GM18526 (cell line): ENCODE data around the gene SDCCAG8.

Source experiments
- POLR2A ChIP-seq: IDR thresholded peaks from 3 replicates; pipeline ENCODE4 v1.6.1; 2011; ENCODE audit not compliant: insufficient read length; ENCODE audit errors: extremely low read depth

The SDCCAG8 gene

DNA sequence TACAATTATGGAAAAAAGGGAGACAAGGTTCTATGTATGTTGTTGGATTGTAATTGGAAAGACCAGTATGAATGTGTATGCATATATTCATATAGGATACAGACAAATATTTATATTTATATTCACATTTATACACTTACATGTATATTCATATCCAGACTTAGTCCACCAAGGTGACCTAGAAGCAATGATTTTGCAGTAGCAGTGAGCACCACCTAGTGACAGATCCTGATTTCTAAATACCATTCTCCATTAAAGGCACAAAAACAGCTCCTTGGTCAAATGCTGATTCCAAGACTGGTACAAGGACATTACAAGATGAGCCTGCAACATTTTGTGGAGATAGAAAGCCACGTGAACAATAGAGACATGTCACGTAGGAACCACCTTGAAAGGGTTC, 153.4 kb downstream of the SDCCAG8 start:
- TF ChIP-seq POLR2A = no peak

DNA sequence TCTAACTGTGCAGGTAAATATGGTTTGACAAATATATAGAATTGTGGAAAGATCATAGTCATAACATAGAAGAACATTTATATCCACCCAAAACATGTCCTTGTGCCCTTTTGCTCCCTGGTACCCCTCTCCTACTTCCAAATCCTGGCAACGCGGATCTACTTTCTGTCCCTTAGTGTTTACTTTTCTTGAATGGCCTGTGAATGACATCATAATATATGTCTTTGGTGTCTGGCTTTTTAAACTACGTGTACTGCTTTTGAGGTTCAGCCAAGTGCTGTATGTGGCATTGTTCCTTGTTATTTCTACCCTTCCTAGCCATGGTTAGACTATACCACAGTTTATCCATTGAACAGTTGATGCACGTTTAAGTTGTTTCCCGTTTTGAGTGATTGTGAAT, 155.6 kb downstream of the SDCCAG8 start:
- no peak for TF ChIP-seq POLR2A

DNA sequence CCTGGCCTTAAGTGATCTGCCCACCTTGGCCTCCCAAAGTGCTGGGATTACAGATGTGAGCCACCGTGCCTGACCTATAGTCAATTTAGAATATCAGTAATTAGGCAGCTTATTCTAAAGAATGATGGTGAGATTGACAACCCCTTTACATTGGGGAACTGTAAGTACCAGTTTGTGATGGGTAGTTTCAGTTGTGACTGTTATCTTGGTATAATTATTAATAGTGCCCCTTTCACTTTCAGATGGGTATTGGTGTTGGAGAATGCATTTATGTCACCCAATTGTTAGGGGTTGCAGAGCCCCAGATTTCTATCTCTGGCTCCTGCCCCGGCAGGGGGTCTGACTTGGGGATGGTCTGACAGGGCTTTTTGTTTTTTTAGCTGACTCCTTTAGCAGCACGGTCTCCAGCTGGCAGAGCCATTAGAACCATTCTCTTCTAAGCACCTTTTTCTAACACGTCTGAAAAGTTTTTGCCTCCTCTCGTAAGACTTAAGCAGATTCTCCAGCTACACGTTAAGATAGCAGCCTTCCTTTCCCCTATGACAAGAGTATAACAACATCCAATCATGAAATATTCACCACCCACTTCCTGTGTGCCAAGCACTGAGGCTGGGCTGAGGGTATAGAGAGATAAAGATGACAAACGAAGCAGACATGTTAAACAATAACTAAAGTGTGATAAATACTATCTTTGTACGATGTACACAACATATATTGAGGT, 157.8 kb downstream of the SDCCAG8 start:
- TF ChIP-seq POLR2A = no peak

DNA sequence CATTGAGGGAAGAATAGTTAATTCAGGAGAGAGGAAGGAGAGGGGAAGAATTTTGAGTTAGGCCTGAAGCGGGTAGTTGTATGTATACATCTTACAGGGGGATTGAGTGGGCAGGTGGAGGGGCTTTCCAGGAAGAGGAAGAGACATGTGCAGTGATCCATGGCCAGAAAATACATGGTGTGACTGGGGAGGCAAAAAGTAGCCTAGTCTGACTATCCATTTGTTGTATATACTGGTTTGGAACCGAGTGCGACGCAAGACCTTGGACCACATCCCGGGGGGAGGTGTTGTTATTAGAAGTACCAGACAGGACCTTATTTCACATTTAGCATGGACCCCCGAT, 158.3 kb downstream of the SDCCAG8 start:
- TF ChIP-seq POLR2A = no peak

DNA sequence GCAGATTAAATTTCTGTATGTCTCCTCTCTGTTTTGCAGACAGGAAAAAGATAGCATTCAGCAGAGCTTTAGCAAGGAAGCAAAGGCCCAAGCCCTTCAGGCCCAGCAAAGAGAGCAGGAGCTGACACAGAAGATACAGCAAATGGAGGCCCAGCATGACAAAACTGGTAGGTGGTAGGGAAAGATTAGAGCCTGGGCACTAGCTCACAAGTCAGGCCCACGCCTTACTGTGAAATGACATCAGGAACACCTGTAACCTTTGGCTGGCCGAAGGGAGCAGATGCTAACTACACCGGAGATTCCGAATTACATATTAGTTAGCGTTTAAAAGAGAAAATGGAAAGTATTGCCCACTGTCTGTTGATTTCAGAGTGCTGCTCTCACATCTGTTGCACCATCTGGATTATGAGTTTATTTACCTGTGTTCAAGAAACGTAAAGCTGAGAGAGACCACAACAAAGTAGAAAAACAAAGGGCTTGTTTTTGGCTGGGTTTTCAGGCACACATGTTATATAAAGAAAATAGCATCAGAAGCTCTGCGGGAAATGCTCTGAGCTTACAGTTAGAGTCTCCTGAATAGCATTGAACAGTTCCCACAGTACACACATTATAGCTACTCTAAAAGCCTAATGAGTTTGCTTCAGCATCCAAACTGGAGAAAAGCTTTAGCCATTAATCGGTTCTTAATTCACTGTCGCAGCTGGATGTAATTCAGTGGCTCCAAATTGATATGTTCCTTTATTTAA, 160.0 kb downstream of the SDCCAG8 start:
- no peak for TF ChIP-seq POLR2A

DNA sequence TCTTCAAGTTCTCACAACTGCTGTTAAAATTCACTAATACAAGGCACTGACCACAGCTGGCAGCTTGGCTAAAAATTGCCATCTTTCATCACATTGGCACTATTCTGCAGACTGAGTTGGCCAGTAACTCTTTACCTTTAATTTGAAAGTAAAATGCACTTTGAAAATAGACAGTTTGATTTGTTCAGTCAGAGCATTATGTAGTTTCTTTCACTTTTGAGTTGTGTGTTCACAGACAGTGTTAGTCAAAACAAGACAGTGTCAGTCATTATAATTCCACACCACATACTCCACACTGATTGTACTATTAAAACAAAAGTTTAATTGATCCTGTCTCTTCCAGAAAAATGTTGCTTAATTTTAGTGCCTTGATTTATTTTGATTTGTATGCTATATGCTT, 160.7 kb downstream of the SDCCAG8 start:
- TF ChIP-seq POLR2A = no peak

DNA sequence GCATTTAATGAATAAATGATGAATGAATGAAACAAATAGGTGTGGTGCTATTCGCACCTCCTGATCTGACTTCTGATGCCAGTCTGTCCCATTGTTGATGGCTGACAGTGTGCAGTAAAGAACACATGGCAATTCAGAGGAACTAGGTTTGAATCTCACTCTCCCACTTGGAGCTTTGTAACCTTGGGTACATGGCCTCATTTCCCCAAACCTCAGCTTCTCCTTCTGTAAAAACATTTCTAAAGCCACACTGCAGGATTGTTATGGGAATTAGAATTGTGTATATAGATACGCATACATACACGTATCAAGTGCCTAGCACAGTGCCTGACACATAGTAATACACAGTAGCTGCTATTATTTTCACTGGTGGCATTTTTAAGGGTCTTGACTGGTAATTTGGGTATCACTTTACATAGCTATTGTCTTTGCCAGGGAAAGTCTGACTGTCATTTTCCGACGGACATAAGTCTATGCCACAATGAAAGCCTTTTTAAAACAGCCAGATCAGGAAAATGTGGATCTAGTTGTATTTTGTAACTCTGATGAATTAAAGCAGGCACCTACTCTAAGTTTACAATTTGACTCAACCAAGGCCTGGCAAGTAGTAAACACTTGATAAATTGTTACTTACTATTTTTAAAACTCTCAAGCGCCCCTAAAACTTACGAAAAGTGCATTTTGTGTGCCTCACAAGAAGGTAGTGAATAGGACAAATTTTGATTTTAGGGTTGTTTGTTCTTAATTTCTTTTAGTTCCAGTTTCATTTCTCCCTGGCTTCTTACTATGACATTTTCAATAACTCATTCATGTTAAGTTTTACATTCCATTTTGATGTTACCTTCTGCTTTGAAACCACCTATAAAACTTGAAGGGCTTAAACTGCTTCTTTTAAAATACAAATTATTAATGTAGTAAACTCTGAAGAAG, 164.4 kb downstream of the SDCCAG8 start:
- no peak for TF ChIP-seq POLR2A

DNA sequence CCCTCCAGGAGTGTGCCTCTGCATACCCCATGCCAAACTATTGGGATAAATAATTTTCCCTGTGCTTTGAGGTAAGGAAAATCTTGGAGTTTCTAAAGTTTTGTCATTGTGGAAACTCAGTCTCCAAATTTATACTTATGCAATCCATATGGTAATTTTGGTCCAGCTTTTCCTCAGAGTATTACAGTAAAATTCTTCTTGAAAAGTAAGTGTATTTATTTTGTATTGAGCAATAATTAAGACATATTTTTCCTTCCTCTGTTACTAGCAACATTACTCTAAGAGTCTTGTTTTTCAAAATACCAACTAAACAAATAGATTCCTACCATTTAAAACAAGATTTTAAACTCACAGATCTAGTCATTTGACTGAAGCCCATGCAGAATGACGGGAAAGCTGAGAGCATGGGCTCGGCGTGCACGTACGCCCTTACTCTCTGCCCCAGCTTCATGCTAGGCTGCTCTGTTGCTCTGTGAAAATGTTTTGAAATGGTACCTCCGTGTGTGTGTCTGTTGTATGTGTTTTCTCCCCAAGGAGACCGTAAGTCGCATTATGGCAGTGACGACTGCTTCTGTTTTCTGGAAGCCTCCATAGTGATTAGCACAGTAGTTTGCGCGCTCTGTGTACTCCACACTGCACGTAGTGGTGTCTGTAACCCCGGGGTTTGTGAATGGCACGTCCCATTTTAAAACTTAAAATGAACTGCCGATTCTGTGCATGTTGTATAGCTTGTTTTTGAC, 165.3 kb downstream of the SDCCAG8 start:
- no peak for TF ChIP-seq POLR2A

DNA sequence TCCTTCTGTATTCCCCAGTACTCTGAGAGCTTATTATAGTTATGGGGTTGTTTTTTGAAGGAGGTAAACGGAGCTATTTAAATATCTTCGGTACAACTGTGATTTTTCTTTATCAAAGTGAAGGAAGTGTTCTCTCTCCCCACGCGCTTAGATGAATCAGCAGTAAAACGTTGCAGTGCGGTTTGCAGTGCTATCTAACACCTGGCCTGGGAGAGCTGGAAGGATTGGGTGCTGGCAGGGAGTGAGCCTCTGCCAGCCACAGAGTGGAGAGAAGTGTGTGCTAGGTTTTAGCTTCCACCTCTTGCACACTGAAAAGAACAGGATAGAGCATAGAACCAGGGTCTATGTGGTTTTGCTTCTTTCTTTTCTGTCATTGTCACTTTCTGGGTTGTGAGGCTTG, 165.9 kb downstream of the SDCCAG8 start:
- no peak for TF ChIP-seq POLR2A

DNA sequence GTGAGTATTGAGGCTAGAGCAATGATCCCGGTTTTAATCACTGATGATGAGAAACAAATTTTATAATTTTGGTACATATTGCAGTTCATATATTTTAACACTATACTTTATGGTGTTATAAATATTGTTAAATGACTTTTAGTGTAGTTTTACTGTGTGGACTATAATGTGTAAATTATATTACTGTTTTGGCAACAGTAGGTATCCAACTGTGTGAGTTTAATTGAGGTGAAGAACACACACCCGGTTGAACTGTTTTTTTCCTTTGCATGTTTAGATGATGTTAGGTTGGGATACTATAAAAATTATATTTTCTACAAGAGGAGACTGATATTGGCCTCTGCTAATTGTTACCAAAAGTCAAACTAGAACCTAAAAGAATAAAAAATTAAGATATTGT, 166.5 kb downstream of the SDCCAG8 start:
- TF ChIP-seq POLR2A = no peak

DNA sequence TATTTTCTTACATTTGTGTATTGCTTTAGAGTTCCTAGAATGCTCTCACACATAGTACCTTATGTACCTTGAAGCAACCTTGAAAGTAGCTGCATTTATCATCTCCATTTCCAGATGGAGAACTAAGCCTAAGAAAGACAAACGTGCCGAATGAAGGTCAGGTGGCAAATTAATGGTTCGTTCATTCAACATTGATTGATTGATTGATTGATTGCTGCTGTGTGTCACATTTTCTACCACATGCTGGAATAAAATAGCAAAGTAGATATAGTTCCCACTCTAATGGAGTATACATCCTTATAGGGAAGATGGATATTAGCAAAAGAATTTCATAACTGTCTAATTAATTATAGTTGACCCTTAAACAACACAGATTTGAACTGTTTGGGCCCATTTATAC, 172.2 kb downstream of the SDCCAG8 start:
- no peak for TF ChIP-seq POLR2A

DNA sequence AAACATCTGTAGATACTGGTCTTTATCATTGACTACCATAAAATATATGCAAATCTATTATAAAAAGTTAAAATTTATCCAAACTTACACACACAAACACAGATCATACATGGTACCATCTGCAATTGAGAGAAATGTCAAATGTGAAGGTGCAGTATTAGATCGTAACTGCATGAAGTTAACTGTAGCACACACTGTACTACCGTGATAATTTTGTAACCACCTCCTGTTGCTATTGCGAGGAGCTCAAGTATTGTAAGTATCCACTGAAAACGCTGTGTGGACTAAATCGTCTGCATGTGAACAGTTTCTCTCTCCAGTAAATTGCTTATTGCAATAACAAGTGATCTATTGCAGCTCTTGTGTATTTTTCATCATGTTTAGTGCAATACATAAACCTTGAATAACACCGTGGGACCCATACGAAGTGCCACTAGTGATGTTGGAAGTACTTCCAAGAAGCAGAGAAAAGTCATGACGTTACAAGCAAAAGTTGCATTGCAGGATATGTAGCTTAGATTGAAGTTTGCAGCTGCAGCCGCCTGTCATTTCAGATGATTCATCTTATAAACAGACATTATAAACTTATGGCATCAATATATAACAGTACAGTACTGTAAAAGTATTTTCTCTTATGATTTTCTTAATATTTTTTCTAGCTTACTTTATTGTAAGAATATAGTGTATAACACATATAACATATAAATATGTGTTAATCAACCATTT, 172.9 kb downstream of the SDCCAG8 start:
- TF ChIP-seq POLR2A = no peak

DNA sequence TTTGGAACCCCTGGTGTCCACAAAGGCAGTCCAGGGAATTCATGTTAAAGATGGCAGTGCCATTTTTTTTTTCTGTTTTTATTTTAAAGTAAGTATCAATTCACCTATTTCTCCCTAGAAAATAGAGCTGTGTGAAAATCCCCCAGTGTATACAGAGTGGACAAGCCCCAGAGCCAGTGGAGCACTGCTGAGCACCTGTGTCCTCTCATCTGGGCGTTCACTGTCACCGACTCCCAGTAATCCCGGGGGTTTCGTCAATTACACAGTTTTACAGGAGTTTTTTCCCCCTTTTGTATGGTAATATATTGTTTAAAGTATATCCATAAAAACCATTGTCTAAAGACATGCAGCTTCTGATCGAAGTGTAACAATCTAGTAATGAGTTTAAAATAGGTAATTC, 175.8 kb downstream of the SDCCAG8 start:
- no peak for TF ChIP-seq POLR2A

DNA sequence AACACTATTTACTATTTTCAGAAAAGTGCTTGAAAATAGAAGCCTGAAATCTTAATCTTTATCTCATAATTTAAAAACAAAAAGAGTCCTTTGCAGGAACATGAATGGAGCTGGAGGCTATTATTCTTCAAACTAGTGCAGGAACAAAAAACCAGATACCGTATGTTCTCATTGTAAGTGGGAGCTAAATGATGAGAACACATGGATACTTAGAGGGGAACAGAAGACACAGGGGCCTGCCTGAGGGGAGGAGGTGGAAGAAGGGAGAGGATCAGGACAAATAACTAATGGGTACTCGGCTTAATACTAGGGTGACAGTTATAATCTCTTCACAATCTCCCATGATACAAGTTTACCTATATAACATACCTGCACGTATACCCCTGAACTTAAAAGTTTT, 176.3 kb downstream of the SDCCAG8 start:
- no peak for TF ChIP-seq POLR2A
